HEK293 (cell line): Measurements from ENCODE around the gene MTOR.

Experiments used
- CTCF ChIA-PET: fragments of 350-600 bp; formaldehyde crosslinking; extraction: SDS; loops from one replicate; lab custom pipeline; 2021; ENCODE audit warnings: antibody characterized with exemption; lab: Yijun Ruan, JAX
- POLR2A ChIA-PET: fragments of 300-600 bp; formaldehyde crosslinking; extraction: SDS; loops from one replicate; lab custom pipeline; 2020; ENCODE audit warnings: antibody characterized with exemption, inconsistent platforms; lab: Yijun Ruan, JAX
- H3K27ac ChIP-seq: fragments of 200-500 bp; sonication (Bioruptor generic); 2 replicates; pipeline ENCODE4 v1.5.1; 2014; ENCODE audit warnings: low read depth, low read length, control low read depth, inconsistent platforms; ENCODE audit errors: extremely low read depth
- H3K36me3 ChIP-seq, 2 experiments: fragments of 200-500 bp in 1 of 2; sonication (Bioruptor generic) in 1 of 2; 1 replicate in 1 of 2; 2 replicates in 1 of 2; pipeline ENCODE4 v1.5.1; 2014 to 2017; ENCODE audit warnings: inconsistent platforms in 2 of 2, low read length in 2 of 2; ENCODE audit not compliant: control insufficient read depth in 2 of 2, insufficient read depth in 1 of 2
- H3K4me1 ChIP-seq: fragments of 200-500 bp; sonication (Bioruptor generic); 2 replicates; pipeline ENCODE4 v1.5.1; 2014; ENCODE audit warnings: mild to moderate bottlenecking, low read length, inconsistent platforms; ENCODE audit not compliant: control insufficient read depth, insufficient read depth
- H3K4me3 ChIP-seq: 2 replicates; pipeline ENCODE4 v1.5.1; 2011; ENCODE audit warnings: low read depth, mild to moderate bottlenecking, control low read depth, low read length, moderate library complexity
- H3K9me3 ChIP-seq: fragments of 200-500 bp; sonication (Bioruptor generic); 2 replicates; pipeline ENCODE4 v1.5.1; 2014; ENCODE audit warnings: low read depth, low read length, inconsistent platforms; ENCODE audit not compliant: control insufficient read depth, insufficient read depth
- IKZF3 ChIP-seq: fragments of 450-650 bp; IDR thresholded peaks from 2 replicates; pipeline ENCODE4 v1.5.0; 2018; ENCODE audit warnings: missing biosample characterization, mild to moderate bottlenecking, missing genetic modification characterization, moderate library complexity
- MEIS1 ChIP-seq: sonication (generic); formaldehyde crosslinking; IDR thresholded peaks from 2 replicates; pipeline ENCODE4 v1.8.1; 2022; ENCODE audit warnings: missing genetic modification reagents, mild to moderate bottlenecking, borderline replicate concordance
- OVOL3 ChIP-seq: fragments of 450-650 bp; formaldehyde crosslinking; IDR thresholded peaks from 2 replicates; pipeline ENCODE4 v1.5.1; 2016; ENCODE audit warnings: missing biosample characterization, missing genetic modification characterization
- SCRT1 ChIP-seq: fragments of 450-650 bp; formaldehyde crosslinking; IDR thresholded peaks from 2 replicates; pipeline ENCODE4 v1.5.1; 2016; ENCODE audit warnings: missing biosample characterization, missing genetic modification characterization, borderline replicate concordance
- ZBTB8A ChIP-seq: fragments of 450-650 bp; formaldehyde crosslinking; IDR thresholded peaks from 2 replicates; pipeline ENCODE4 v1.5.1; 2016; ENCODE audit warnings: missing biosample characterization, missing genetic modification characterization
- ZFHX2 ChIP-seq: fragments of 450-650 bp; formaldehyde crosslinking; conservative IDR thresholded peaks from 2 replicates; pipeline ENCODE4 v1.5.1; 2016; ENCODE audit warnings: missing biosample characterization, missing genetic modification characterization
- ZFP69B ChIP-seq: fragments of 450-650 bp; formaldehyde crosslinking; IDR thresholded peaks from 2 replicates; pipeline ENCODE4 v1.5.1; 2016; ENCODE audit warnings: missing biosample characterization, missing genetic modification characterization
- ZNF10 ChIP-seq: fragments of 450-650 bp; formaldehyde crosslinking; IDR thresholded peaks from 2 replicates; pipeline ENCODE4 v1.5.1; 2017; ENCODE audit warnings: missing biosample characterization, missing genetic modification characterization
- ZNF114 ChIP-seq: fragments of 450-650 bp; formaldehyde crosslinking; IDR thresholded peaks from 2 replicates; pipeline ENCODE4 v1.5.0; 2017; ENCODE audit warnings: missing biosample characterization, missing genetic modification characterization
- ZNF133 ChIP-seq: fragments of 450-650 bp; formaldehyde crosslinking; IDR thresholded peaks from 2 replicates; pipeline ENCODE4 v1.5.1; 2016; ENCODE audit warnings: missing biosample characterization, missing genetic modification characterization
- ZNF148 ChIP-seq: fragments of 450-650 bp; formaldehyde crosslinking; IDR thresholded peaks from 2 replicates; pipeline ENCODE4 v1.5.0; 2017; ENCODE audit warnings: missing biosample characterization, missing genetic modification characterization, borderline replicate concordance
- ZNF311 ChIP-seq: fragments of 450-650 bp; formaldehyde crosslinking; IDR thresholded peaks from 2 replicates; pipeline ENCODE4 v1.5.1; 2017; ENCODE audit warnings: missing biosample characterization, missing genetic modification characterization, borderline replicate concordance
- ZNF335 ChIP-seq: fragments of 450-650 bp; formaldehyde crosslinking; conservative IDR thresholded peaks from 2 replicates; pipeline ENCODE4 v1.5.1; 2016; ENCODE audit warnings: missing biosample characterization, missing genetic modification characterization
- ZNF350 ChIP-seq: fragments of 450-650 bp; formaldehyde crosslinking; IDR thresholded peaks from 2 replicates; pipeline ENCODE4 v1.5.0; 2017; ENCODE audit warnings: missing biosample characterization, mild to moderate bottlenecking, missing genetic modification characterization
- ZNF37A ChIP-seq: fragments of 450-650 bp; IDR thresholded peaks from 2 replicates; pipeline ENCODE4 v1.5.1; 2018; ENCODE audit warnings: missing biosample characterization, missing genetic modification characterization
- ZNF394 ChIP-seq: fragments of 450-650 bp; formaldehyde crosslinking; IDR thresholded peaks from 2 replicates; pipeline ENCODE4 v1.5.1; 2016; ENCODE audit warnings: missing biosample characterization, missing genetic modification characterization, mild to moderate bottlenecking, moderate library complexity, borderline replicate concordance
- ZNF404 ChIP-seq: fragments of 450-650 bp; formaldehyde crosslinking; IDR thresholded peaks from 2 replicates; pipeline ENCODE4 v1.5.1; 2017; ENCODE audit warnings: missing biosample characterization, missing genetic modification characterization
- ZNF473 ChIP-seq: fragments of 450-650 bp; formaldehyde crosslinking; IDR thresholded peaks from 2 replicates; pipeline ENCODE4 v1.5.1; 2017; ENCODE audit warnings: missing biosample characterization, missing genetic modification characterization
- ZNF596 ChIP-seq: fragments of 450-650 bp; IDR thresholded peaks from 2 replicates; pipeline ENCODE4 v1.5.0; 2018; ENCODE audit warnings: missing biosample characterization, mild to moderate bottlenecking, missing genetic modification characterization, moderate library complexity
- ZNF654 ChIP-seq: fragments of 450-650 bp; formaldehyde crosslinking; IDR thresholded peaks from 2 replicates; pipeline ENCODE4 v1.5.1; 2016; ENCODE audit warnings: low read depth, missing biosample characterization, missing genetic modification characterization
- ZNF677 ChIP-seq: fragments of 450-650 bp; IDR thresholded peaks from 2 replicates; pipeline ENCODE4 v1.5.0; 2018; ENCODE audit warnings: missing biosample characterization, mild to moderate bottlenecking, missing genetic modification characterization, moderate library complexity
- ZNF785 ChIP-seq: fragments of 450-650 bp; formaldehyde crosslinking; IDR thresholded peaks from 2 replicates; pipeline ENCODE4 v1.5.1; 2016; ENCODE audit warnings: missing biosample characterization, missing genetic modification characterization
- ZNF791 ChIP-seq: fragments of 450-650 bp; formaldehyde crosslinking; IDR thresholded peaks from 2 replicates; pipeline ENCODE4 v1.5.1; 2016; ENCODE audit warnings: missing biosample characterization, missing genetic modification characterization
- ZXDB ChIP-seq: fragments of 450-650 bp; formaldehyde crosslinking; IDR thresholded peaks from 2 replicates; pipeline ENCODE4 v1.5.1; 2016; ENCODE audit warnings: missing biosample characterization, missing genetic modification characterization
- TF ChIP-seq, protein P1 (sequence below): fragments of 450-650 bp; formaldehyde crosslinking; optimal IDR thresholded peaks from 2 replicates; pipeline ENCODE3; 2016; ENCODE audit warnings: missing biosample characterization, mild to moderate bottlenecking, missing genetic modification characterization
- TF ChIP-seq, protein P2 (sequence below): fragments of 450-650 bp; IDR thresholded peaks from 2 replicates; pipeline ENCODE4 v1.5.1; 2018; ENCODE audit warnings: missing biosample characterization, mild to moderate bottlenecking, missing genetic modification characterization
- TF ChIP-seq, protein P3 (sequence below): fragments of 450-650 bp; formaldehyde crosslinking; IDR thresholded peaks from 2 replicates; pipeline ENCODE4 v1.5.1; 2017; ENCODE audit warnings: missing biosample characterization, missing genetic modification characterization
- TF ChIP-seq, protein P4 (sequence below): fragments of 450-650 bp; IDR thresholded peaks from 2 replicates; pipeline ENCODE4 v1.5.1; 2018; ENCODE audit warnings: missing biosample characterization, missing genetic modification characterization

The MTOR gene

GRCh38 chr1:11059155-11059967, 203.0 kb downstream of the MTOR start:
- peak overlapping the region; percentile 94 for H3K27ac ChIP-seq
- CTCF ChIA-PET: interaction anchor here (0.6 to 5.0 kb wide), 2 partner anchors 22 to 75 kb away, joined by 3 to 43 read pairs; no protein-coding TSS in a partner anchor
- POLR2A ChIA-PET: interaction anchor here (0.6 to 2.6 kb wide), 4 partner anchors 8 to 40 kb away, joined by 3 to 12 read pairs (median 6); partner anchors contain the start of gene EXOSC10
- H3K36me3 ChIP-seq: peaks cover 22 to 62% of the 10 kb centered on the region in 2 experiments; a peak in 2 of 3 replicates
- no peaks in the 10 kb centered on the region for H3K4me1 ChIP-seq
- H3K9me3 ChIP-seq: no peaks in the 10 kb centered on the region
- peak overlapping the region; percentile 87 for H3K4me3 ChIP-seq
- no peak for TF ChIP-seq MEIS1
- peak; percentile 11; the same call in 1 of the 2 replicates for TF ChIP-seq ZNF785 (tag by site-specific recombination)
- no peak for TF ChIP-seq ZNF114
- TF ChIP-seq ZNF596 (tag by site-specific recombination): no peak
- TF ChIP-seq ZFHX2 (tag by site-specific recombination): no peak
- TF ChIP-seq ZNF394: peak; percentile 15; the same call in 1 of the 2 replicates
- no peak for TF ChIP-seq ZNF473 (tag by site-specific recombination)
- peak; percentile 60; the same call in 1 of the 2 replicates for TF ChIP-seq ZNF335 (tag by site-specific recombination)
- TF ChIP-seq, protein P1, sequence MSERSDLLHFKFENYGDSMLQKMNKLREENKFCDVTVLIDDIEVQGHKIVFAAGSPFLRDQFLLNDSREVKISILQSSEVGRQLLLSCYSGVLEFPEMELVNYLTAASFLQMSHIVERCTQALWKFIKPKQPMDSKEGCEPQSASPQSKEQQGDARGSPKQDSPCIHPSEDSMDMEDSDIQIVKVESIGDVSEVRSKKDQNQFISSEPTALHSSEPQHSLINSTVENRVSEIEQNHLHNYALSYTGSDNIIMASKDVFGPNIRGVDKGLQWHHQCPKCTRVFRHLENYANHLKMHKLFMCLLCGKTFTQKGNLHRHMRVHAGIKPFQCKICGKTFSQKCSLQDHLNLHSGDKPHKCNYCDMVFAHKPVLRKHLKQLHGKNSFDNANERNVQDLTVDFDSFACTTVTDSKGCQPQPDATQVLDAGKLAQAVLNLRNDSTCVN (tag by site-specific recombination): peak; percentile 68
- no peak for TF ChIP-seq SCRT1 (tag by site-specific recombination)
- TF ChIP-seq, protein P2, sequence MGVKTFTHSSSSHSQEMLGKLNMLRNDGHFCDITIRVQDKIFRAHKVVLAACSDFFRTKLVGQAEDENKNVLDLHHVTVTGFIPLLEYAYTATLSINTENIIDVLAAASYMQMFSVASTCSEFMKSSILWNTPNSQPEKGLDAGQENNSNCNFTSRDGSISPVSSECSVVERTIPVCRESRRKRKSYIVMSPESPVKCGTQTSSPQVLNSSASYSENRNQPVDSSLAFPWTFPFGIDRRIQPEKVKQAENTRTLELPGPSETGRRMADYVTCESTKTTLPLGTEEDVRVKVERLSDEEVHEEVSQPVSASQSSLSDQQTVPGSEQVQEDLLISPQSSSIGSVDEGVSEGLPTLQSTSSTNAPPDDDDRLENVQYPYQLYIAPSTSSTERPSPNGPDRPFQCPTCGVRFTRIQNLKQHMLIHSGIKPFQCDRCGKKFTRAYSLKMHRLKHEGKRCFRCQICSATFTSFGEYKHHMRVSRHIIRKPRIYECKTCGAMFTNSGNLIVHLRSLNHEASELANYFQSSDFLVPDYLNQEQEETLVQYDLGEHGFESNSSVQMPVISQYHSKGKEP: no peak
- TF ChIP-seq ZNF311 (tag by site-specific recombination): no peak
- no peak for TF ChIP-seq ZNF350
- TF ChIP-seq ZNF148 (tag by site-specific recombination): no peak
- TF ChIP-seq IKZF3 (tag by site-specific recombination): no peak
- no peak for TF ChIP-seq OVOL3 (tag by site-specific recombination)
- TF ChIP-seq ZXDB: peak; percentile 61; the same call in 1 of the 2 replicates
- peak; percentile 76 for TF ChIP-seq ZBTB8A (tag by site-specific recombination)
- TF ChIP-seq, protein P3, sequence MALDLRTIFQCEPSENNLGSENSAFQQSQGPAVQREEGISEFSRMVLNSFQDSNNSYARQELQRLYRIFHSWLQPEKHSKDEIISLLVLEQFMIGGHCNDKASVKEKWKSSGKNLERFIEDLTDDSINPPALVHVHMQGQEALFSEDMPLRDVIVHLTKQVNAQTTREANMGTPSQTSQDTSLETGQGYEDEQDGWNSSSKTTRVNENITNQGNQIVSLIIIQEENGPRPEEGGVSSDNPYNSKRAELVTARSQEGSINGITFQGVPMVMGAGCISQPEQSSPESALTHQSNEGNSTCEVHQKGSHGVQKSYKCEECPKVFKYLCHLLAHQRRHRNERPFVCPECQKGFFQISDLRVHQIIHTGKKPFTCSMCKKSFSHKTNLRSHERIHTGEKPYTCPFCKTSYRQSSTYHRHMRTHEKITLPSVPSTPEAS: no peak
- no peak for TF ChIP-seq ZNF654 (tag by site-specific recombination)
- TF ChIP-seq, protein P4, sequence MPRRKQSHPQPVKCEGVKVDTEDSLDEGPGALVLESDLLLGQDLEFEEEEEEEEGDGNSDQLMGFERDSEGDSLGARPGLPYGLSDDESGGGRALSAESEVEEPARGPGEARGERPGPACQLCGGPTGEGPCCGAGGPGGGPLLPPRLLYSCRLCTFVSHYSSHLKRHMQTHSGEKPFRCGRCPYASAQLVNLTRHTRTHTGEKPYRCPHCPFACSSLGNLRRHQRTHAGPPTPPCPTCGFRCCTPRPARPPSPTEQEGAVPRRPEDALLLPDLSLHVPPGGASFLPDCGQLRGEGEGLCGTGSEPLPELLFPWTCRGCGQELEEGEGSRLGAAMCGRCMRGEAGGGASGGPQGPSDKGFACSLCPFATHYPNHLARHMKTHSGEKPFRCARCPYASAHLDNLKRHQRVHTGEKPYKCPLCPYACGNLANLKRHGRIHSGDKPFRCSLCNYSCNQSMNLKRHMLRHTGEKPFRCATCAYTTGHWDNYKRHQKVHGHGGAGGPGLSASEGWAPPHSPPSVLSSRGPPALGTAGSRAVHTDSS (tag by site-specific recombination): no peak
- TF ChIP-seq ZFP69B (tag by site-specific recombination): peak; percentile 34; the same call in 1 of the 2 replicates
- TF ChIP-seq ZNF10 (tag by site-specific recombination): no peak
- no peak for TF ChIP-seq ZNF37A (tag by site-specific recombination)
- no peak for TF ChIP-seq ZNF133 (tag by site-specific recombination)
- TF ChIP-seq ZNF677 (tag by site-specific recombination): no peak
- TF ChIP-seq ZNF791 (tag by site-specific recombination): no peak
- TF ChIP-seq ZNF404: no peak
